GM19468 (cell line): ENCODE data around the gene FAM217B.

Experiments
- ATAC-seq: cut with Tn5 transposase; IDR thresholded peaks from one replicate; pipeline ENCODE4 v1.9.1; 2021; ENCODE audit warnings: mild to moderate bottlenecking, moderate library complexity, moderate number of reproducible peaks; ENCODE audit not compliant: unreplicated experiment; ENCODE audit errors: extremely low read depth

The FAM217B gene

DNA sequence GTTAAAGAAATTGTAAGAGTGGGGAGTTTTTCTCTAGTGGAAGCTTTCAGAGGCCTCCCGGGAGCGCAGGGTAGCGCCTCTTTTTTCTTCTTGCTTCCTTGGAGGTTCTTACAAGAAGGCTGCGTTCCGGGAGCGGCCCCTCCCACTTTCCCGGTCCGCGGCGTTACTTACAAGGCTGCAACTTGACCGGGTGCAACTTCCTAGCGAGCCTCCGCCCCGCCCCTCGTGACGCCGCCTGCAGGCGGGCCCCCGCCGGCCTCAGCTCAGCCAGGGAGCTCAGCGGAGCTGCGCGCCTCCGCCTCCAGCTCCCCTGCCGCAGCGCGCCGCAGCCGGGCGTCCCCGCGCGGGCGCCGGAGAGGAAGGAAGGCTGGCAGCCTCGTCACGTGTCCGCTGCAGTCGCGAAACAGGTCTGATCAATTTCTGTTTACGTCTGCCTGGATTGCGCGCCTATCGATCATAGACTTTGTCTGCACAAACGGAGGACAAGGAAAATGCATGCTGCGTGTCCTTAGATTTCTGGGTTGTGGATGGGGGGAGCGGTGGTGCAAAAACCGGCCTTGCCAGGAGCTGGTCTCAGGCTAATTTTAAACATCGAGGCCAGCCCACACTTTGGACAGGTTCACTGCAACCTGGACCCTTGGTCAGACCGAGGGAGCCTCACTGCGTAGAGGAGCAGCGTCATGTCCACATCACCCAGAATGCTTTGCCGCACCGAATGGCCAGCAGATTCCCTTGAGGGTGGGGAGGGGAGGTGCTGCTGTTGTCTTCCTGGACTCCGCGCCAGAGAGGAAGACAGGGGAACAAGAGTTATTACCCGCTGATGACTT, at the start of gene FAM217B, which contains the start of gene PPP1R3D:
FAM217B (plus strand) TSS at position 261 of the 827 bp plus-strand sequence. CDS start 3,555 bp downstream, outside the sequence.
PPP1R3D (minus strand) TSS at position 177 of the 827 bp plus-strand sequence. CDS start 374 bp downstream, outside the sequence.
- ATAC-seq = peak; percentile 89

GRCh38 chr20:59891581-59891980, 48.6 kb upstream of the FAM217B start:
- ATAC-seq = no peak

GRCh38 chr20:59895908-59896307, 44.3 kb upstream of the FAM217B start:
- no peak for ATAC-seq

GRCh38 chr20:59902470-59902869, 37.7 kb upstream of the FAM217B start:
- no peak for ATAC-seq

- no peak for ATAC-seq
Observed at GRCh38 chr20:59903621-59904020, 36.6 kb upstream of the FAM217B start.

DNA sequence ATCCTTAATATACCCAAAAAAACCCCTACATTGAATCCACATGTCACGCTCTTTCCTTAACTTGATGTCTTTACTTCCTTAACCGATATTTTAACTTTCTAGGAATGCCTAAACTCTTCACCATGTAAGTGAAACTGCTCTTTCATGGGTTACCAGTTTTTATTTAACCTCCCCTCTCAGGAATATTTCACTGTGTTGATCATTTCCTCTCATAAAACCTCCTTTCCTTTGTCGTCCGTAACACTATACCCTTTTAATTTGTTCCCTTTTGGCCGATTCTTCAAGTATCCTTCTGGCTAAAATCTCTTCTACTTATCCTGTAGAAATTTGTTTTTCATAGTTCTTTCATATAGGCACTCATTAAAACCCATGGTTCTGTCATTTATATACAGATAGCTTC, 31.3 kb upstream of the FAM217B start:
- ATAC-seq = no peak

DNA sequence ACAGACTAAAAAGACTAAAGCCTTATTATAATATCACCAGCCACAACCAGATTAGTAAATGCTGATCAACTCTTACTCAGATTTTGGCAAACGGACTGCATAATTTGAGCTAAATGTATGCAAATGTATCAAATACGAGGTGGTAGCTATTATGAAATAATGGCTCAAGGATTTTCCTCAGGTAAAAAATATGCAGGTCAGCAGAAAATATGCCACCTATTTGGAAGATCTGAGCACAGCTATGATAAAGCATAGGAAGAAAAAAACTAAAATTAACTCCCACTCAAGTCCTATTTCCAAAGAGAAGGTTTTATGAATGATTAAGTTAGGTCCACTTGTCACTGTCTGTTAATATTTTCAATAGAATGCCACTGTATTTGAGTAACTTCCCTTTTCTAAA, 29.1 kb upstream of the FAM217B start:
- ATAC-seq = no peak

- no peak for ATAC-seq
Observed at GRCh38 chr20:59912609-59913008, 27.6 kb upstream of the FAM217B start.

DNA sequence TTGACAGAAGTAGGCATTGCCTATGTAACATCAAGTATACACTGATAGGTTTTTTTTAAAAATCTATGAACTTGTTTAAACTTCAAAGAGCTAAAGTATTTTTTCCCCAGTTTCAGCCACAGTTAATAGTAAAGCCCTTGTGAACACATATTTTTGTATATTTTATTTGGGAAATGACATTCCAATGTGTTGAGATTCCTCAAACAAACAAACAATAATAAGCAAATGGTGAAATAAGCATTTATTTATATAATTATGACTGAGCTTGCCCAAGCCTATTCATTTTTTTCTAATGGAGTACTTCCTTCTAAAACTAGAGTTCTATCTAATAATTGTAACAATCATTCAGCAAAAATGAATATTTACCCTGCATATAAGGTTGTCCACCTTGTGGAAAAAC, 19.2 kb upstream of the FAM217B start:
- no peak for ATAC-seq

DNA sequence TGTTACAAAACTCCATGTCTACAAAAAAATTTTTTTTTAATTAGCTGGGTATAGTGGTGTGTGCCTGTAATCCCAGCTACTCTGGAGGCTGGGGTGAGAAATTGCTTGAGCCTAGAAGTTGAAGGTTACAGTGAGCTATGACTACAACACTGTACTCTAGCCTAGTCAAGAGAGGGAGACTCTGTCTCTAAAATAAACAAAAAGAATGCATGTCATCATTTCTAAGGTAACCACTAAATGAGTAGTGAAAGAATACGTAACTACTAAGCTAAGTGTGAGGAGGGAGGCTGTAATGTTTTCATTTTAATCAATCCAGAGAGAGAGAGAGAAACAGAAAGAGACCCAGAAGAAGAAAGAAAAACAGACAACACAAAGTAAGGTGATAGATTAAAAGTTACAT, 16.7 kb upstream of the FAM217B start:
- no peak for ATAC-seq

- no peak for ATAC-seq
Observed at GRCh38 chr20:59925359-59925758, 14.8 kb upstream of the FAM217B start.

DNA sequence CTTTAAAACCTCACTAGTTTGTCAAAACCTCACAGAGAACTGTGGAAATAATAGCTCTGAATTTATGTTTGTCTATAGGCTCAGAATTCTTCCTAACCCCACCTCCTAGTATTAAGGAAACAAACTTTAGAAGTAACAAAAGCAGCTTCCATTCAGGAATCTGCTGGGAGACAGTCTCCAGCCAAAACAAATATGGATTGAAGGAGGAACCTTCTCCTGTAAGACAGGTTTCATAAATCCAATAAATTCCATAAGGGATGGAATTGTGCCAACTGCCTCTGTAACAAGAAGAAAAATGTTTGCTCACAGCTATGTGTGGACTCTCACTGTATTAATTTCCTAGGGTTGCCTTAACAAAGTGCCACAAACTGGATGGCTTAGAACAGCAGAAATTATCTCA, 14.3 kb upstream of the FAM217B start:
- ATAC-seq = no peak

- no peak for ATAC-seq
Observed at GRCh38 chr20:59931511-59932312, 8.5 kb upstream of the FAM217B start.

DNA sequence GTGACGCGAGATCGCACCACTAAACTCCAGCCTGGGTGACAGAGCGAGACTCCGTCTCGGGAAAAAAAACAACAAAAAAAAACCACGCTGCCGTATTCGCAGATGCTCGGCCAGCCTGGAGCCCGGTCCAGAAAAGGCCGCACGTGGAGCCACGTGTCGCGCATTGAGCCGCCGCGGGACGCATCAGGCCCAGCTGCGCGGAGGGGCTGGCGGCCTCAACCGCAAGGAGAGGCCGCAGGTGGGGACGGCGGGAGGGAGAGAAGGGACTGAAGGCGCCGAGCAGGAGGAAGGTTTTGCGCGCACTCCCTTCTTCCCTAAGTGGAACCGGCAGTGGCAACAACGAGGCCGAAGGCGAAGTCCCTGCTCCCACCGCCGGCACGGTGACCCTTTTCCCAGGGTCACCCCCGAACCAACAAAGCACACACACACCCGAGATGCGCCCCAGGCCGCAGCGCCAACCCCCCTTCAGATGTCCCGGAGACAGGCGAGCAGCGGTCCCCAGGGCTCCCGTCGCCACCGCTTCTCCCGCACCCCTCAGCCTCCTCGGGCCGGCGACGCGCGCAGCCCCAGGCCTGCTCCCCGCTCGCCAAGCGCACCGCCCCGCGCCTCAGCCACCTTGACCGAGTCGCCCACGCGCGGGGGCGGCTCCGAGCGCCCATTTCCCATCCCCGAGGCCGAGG, 7.4 kb upstream of the FAM217B start:
- ATAC-seq = no peak

GRCh38 chr20:59933296-59933848, 6.8 kb upstream of the FAM217B start, which contains the start of gene SYCP2:
SYCP2 (minus strand) TSS chr20:59933637; CDS start chr20:59922413, 11,224 bp downstream.
- peak; percentile 15 for ATAC-seq

- ATAC-seq = peak; percentile 73
Observed at GRCh38 chr20:59933849-59934585, 6.2 kb upstream of the FAM217B start.

DNA sequence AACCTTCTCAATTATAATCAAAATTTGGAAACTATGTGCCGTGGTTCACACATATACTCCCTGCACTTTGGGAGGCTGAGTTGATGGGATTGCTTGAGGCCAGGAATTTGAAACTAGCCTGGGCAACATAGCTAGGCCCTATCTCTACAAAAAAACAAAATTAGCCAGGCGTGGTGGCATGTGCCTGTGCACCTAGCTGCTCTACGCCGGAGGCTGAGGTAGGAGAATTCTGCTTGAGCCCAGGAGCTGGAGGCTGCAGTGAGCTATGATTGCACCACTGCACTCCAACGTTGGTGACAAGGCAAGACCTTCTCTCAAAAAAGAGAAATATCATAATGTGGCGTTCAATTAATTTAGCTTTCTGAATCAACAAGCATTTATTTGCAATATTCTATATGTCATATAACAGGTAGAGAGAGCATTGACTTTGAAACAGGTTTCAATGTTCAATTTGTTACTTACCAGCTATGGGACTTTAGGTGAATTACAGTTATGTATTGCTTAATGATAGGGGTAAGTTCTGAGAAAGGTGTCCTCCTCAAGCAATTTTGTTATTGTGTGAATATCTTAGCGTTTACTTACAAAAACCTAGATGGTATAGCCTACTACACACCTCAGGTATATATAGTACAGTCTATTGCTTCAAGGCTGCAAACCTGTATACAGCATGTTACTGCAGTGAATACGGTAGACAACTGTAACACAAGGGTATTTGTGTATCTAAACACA, 4.6 kb upstream of the FAM217B start:
- no peak for ATAC-seq

GRCh38 chr20:59936409-59936808, 3.8 kb upstream of the FAM217B start:
- ATAC-seq = no peak

- no peak for ATAC-seq
Observed at GRCh38 chr20:59937150-59937549, 3.0 kb upstream of the FAM217B start.
